WTC11 (cell line): ENCODE measurements around the gene TFPI2. TPM values are rescaled to one million over a fixed set of nuclear protein-coding genes. Genes with fewer than 3 reads are reported as not detected.

Source experiments
- ATAC-seq: fragments of 200-7000 bp; cut with Tn5 transposase; 2 replicates; pipeline ENCODE4 v1.10.0; 2021; ENCODE audit warnings: mild to moderate bottlenecking, moderate library complexity
- CTCF ChIA-PET: fragments of 300-600 bp; sonication (Branson Sonifier 250); formaldehyde crosslinking; loops from one replicate; lab custom pipeline; 2021; ENCODE audit warnings: antibody characterized with exemption; lab: Charles Lee
- POLR2A ChIA-PET: fragments of 350-600 bp; sonication (Branson Sonifier 250); formaldehyde crosslinking; loops from one replicate; lab custom pipeline; 2021; ENCODE audit warnings: antibody characterized with exemption; lab: Charles Lee
- DNase-seq: peaks from one replicate; pipeline ENCODE4 v3.0.0; 2021; ENCODE audit warnings: low spot score
- H3K27ac Mint-ChIP-seq: 2 replicates; pipeline ENCODE4 v1.8.0; 2021; ENCODE audit warnings: mixed read lengths
- H3K27me3 Mint-ChIP-seq: 2 replicates; pipeline ENCODE4 v1.8.0; 2021; ENCODE audit warnings: low read depth, mild to moderate bottlenecking, moderate library complexity, mixed read lengths
- H3K36me3 Mint-ChIP-seq: 2 replicates; pipeline ENCODE4 v1.8.0; 2021; ENCODE audit warnings: mixed read lengths
- H3K4me1 Mint-ChIP-seq: 2 replicates; pipeline ENCODE4 v1.8.0; 2022; ENCODE audit warnings: mixed read lengths
- H3K4me3 Mint-ChIP-seq: 2 replicates; pipeline ENCODE4 v1.8.0; 2021; ENCODE audit warnings: mild to moderate bottlenecking, moderate library complexity, mixed read lengths
- H3K9me3 Mint-ChIP-seq: 2 replicates; pipeline ENCODE4 v1.8.0; 2021; ENCODE audit warnings: mixed read lengths
- ATF1 ChIP-seq: sonication (generic); formaldehyde crosslinking; IDR thresholded peaks from 2 replicates; pipeline ENCODE4 v1.8.1; 2023; ENCODE audit warnings: mild to moderate bottlenecking, moderate library complexity, missing genetic modification reagents
- CREM ChIP-seq: sonication (generic); formaldehyde crosslinking; IDR thresholded peaks from 2 replicates; pipeline ENCODE4 v1.8.1; 2022; ENCODE audit warnings: mild to moderate bottlenecking, missing genetic modification reagents, moderate library complexity
- ETV6 ChIP-seq: sonication (generic); formaldehyde crosslinking; IDR thresholded peaks from 2 replicates; pipeline ENCODE4 v1.8.1; 2022; ENCODE audit warnings: mild to moderate bottlenecking, missing genetic modification reagents
- FOXJ3 ChIP-seq: sonication (generic); formaldehyde crosslinking; IDR thresholded peaks from 2 replicates; pipeline ENCODE4 v1.9.0; 2021; ENCODE audit warnings: missing genetic modification reagents, mild to moderate bottlenecking, borderline replicate concordance
- GABPB1 ChIP-seq: sonication (generic); formaldehyde crosslinking; IDR thresholded peaks from 2 replicates; pipeline ENCODE4 v1.8.1; 2023; ENCODE audit warnings: mild to moderate bottlenecking, missing genetic modification reagents
- HMGA2 ChIP-seq: fragments of 250-450 bp; sonication (Bioruptor Pico); IDR thresholded peaks from 2 replicates; pipeline ENCODE4 v1.4.0; 2021; ENCODE audit warnings: mild to moderate bottlenecking, moderate library complexity
- NR1H2 ChIP-seq: sonication (generic); formaldehyde crosslinking; IDR thresholded peaks from 2 replicates; pipeline ENCODE4 v1.9.0; 2021; ENCODE audit warnings: mild to moderate bottlenecking, moderate library complexity, missing genetic modification reagents
- OVOL2 ChIP-seq: fragments of 250-450 bp; sonication (Bioruptor Pico); IDR thresholded peaks from 2 replicates; pipeline ENCODE4 v1.9.0; 2021; ENCODE audit warnings: mild to moderate bottlenecking, borderline replicate concordance
- TEAD1 ChIP-seq: sonication (generic); formaldehyde crosslinking; IDR thresholded peaks from 2 replicates; pipeline ENCODE4 v1.8.0; 2022; ENCODE audit warnings: mild to moderate bottlenecking, missing genetic modification reagents
- ZNF263 ChIP-seq: sonication (generic); formaldehyde crosslinking; IDR thresholded peaks from 2 replicates; pipeline ENCODE4 v1.8.1; 2022; ENCODE audit warnings: low read depth, mild to moderate bottlenecking, moderate library complexity, missing genetic modification reagents
- ZNF396 ChIP-seq: fragments of 250-450 bp; sonication (Bioruptor Pico); IDR thresholded peaks from 2 replicates; pipeline ENCODE4 v1.8.0; 2021; ENCODE audit warnings: mild to moderate bottlenecking, moderate library complexity, borderline replicate concordance
- total RNA-seq: library from RNA; stranded (reverse); gene quantifications from 3 replicates; pipeline ENCODE4 v1.2.3, GENCODE V29; 2021
- TF ChIP-seq, protein P1 (sequence below): sonication (generic); formaldehyde crosslinking; IDR thresholded peaks from 2 replicates; pipeline ENCODE4 v1.8.1; 2023; ENCODE audit warnings: mild to moderate bottlenecking, missing genetic modification reagents, moderate library complexity
- TF ChIP-seq, protein P2 (sequence below): sonication (generic); formaldehyde crosslinking; conservative IDR thresholded peaks from 2 replicates; pipeline ENCODE4 v1.8.1; 2022; ENCODE audit warnings: mild to moderate bottlenecking, missing genetic modification reagents
- TF ChIP-seq, protein P3 (sequence below): sonication (generic); formaldehyde crosslinking; IDR thresholded peaks from 2 replicates; pipeline ENCODE4 v1.8.1; 2023; ENCODE audit warnings: mild to moderate bottlenecking, missing genetic modification reagents, borderline replicate concordance
- TF ChIP-seq, protein P4 (sequence below): sonication (generic); formaldehyde crosslinking; IDR thresholded peaks from 2 replicates; pipeline ENCODE4 v1.8.1; 2022; ENCODE audit warnings: mild to moderate bottlenecking, moderate library complexity, missing genetic modification reagents
- TF ChIP-seq, protein P5 (sequence below): sonication (generic); formaldehyde crosslinking; IDR thresholded peaks from 2 replicates; pipeline ENCODE4 v1.8.0; 2022; ENCODE audit warnings: mild to moderate bottlenecking, missing genetic modification reagents
- TF ChIP-seq, protein P6 (sequence below): fragments of 250-450 bp; sonication (Bioruptor Pico); IDR thresholded peaks from 2 replicates; pipeline ENCODE4 v1.9.0; 2021; ENCODE audit warnings: mild to moderate bottlenecking, borderline replicate concordance
- TF ChIP-seq, protein P7 (sequence below): sonication (generic); formaldehyde crosslinking; IDR thresholded peaks from 2 replicates; pipeline ENCODE4 v1.8.0; 2023; ENCODE audit warnings: mild to moderate bottlenecking, missing genetic modification reagents

Gene TFPI2
- total RNA-seq, 1 experiment from 2014 or later: 10.4 TPM

DNA sequence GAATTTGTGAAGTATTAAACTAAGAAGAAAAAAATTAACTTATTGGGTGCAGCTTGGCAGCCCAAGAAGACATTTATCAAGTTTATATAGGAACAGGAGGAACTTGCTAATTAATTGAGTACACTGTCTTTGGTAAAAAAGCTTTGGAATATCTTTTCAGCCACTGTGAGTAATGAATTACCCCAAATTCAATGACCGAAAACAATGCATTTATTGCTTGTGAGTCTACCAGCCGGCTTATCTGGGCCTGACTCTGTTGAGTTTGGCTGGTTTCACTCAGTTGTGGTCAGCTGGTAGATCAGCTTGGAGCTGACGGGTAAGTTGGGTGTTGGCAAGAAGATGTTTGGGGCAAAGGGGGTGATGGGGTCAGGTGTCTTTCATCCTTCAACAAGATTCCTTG is 42.6 kb upstream of the TFPI2 start:
- Mint-ChIP-seq H3K27me3 (no peaks in the 10 kb centered on the region), H3K36me3 (peaks cover 3% of the 10 kb centered on the region), H3K27ac (no peak overlapping the region), H3K4me3 (no peak overlapping the region), H3K9me3 (peaks cover 11% of the 10 kb centered on the region), H3K4me1 (no peaks in the 10 kb centered on the region)
- ChIA-PET CTCF (no interaction called here), POLR2A (no interaction called here)
- ATAC-seq: no peak
- TF ChIP-seq, protein P1, sequence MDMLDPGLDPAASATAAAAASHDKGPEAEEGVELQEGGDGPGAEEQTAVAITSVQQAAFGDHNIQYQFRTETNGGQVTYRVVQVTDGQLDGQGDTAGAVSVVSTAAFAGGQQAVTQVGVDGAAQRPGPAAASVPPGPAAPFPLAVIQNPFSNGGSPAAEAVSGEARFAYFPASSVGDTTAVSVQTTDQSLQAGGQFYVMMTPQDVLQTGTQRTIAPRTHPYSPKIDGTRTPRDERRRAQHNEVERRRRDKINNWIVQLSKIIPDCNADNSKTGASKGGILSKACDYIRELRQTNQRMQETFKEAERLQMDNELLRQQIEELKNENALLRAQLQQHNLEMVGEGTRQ (CRISPR knock-in tag): no peak
- TF ChIP-seq ZNF396 (CRISPR knock-in tag) (no peak), ETV6 (CRISPR knock-in tag) (no peak), HMGA2 (CRISPR knock-in tag) (no peak)
- TF ChIP-seq, protein P2, sequence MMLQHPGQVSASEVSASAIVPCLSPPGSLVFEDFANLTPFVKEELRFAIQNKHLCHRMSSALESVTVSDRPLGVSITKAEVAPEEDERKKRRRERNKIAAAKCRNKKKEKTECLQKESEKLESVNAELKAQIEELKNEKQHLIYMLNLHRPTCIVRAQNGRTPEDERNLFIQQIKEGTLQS (CRISPR knock-in tag): no peak
- TF ChIP-seq, protein P3, sequence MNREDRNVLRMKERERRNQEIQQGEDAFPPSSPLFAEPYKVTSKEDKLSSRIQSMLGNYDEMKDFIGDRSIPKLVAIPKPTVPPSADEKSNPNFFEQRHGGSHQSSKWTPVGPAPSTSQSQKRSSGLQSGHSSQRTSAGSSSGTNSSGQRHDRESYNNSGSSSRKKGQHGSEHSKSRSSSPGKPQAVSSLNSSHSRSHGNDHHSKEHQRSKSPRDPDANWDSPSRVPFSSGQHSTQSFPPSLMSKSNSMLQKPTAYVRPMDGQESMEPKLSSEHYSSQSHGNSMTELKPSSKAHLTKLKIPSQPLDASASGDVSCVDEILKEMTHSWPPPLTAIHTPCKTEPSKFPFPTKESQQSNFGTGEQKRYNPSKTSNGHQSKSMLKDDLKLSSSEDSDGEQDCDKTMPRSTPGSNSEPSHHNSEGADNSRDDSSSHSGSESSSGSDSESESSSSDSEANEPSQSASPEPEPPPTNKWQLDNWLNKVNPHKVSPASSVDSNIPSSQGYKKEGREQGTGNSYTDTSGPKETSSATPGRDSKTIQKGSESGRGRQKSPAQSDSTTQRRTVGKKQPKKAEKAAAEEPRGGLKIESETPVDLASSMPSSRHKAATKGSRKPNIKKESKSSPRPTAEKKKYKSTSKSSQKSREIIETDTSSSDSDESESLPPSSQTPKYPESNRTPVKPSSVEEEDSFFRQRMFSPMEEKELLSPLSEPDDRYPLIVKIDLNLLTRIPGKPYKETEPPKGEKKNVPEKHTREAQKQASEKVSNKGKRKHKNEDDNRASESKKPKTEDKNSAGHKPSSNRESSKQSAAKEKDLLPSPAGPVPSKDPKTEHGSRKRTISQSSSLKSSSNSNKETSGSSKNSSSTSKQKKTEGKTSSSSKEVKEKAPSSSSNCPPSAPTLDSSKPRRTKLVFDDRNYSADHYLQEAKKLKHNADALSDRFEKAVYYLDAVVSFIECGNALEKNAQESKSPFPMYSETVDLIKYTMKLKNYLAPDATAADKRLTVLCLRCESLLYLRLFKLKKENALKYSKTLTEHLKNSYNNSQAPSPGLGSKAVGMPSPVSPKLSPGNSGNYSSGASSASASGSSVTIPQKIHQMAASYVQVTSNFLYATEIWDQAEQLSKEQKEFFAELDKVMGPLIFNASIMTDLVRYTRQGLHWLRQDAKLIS (CRISPR knock-in tag): no peak
- DNase-seq: no peak

DNA sequence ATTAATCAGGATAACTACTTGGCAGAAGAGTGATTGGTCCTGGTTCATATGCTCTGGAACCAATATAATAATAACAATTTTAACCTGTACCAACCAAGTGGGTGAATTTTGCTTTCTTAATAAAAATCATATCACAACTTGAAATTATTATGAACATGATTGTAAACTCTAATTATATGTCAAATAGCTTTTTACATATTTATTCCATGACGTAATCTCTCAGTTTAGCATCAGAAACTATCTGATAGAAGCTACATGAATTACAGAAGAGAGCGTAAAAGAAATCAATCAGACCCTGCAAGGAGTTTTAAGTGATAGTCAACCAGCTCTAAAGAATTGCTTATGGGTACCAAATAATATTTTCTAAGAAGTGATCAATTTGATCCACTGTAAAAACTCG is 41.1 kb upstream of the TFPI2 start:
- Mint-ChIP-seq H3K36me3 (peaks cover 3% of the 10 kb centered on the region), H3K27me3 (no peaks in the 10 kb centered on the region), H3K4me3 (no peak overlapping the region), H3K9me3 (peaks cover 7% of the 10 kb centered on the region), H3K4me1 (no peaks in the 10 kb centered on the region), H3K27ac (no peak overlapping the region)
- DNase-seq (no peak), ATAC-seq (no peak)
- TF ChIP-seq, protein P4, sequence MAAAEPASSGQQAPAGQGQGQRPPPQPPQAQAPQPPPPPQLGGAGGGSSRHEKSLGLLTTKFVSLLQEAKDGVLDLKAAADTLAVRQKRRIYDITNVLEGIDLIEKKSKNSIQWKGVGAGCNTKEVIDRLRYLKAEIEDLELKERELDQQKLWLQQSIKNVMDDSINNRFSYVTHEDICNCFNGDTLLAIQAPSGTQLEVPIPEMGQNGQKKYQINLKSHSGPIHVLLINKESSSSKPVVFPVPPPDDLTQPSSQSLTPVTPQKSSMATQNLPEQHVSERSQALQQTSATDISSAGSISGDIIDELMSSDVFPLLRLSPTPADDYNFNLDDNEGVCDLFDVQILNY (CRISPR knock-in tag): no peak
- no peak for TF ChIP-seq GABPB1 (CRISPR knock-in tag)
- TF ChIP-seq, protein P5, sequence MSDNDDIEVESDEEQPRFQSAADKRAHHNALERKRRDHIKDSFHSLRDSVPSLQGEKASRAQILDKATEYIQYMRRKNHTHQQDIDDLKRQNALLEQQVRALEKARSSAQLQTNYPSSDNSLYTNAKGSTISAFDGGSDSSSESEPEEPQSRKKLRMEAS (CRISPR knock-in tag): no peak
- no peak for TF ChIP-seq ATF1 (CRISPR knock-in tag)
- no peak for TF ChIP-seq CREM (CRISPR knock-in tag)
- no peak for TF ChIP-seq HMGA2 (CRISPR knock-in tag)
- TF ChIP-seq FOXJ3: no peak
- TF ChIP-seq, protein P6, sequence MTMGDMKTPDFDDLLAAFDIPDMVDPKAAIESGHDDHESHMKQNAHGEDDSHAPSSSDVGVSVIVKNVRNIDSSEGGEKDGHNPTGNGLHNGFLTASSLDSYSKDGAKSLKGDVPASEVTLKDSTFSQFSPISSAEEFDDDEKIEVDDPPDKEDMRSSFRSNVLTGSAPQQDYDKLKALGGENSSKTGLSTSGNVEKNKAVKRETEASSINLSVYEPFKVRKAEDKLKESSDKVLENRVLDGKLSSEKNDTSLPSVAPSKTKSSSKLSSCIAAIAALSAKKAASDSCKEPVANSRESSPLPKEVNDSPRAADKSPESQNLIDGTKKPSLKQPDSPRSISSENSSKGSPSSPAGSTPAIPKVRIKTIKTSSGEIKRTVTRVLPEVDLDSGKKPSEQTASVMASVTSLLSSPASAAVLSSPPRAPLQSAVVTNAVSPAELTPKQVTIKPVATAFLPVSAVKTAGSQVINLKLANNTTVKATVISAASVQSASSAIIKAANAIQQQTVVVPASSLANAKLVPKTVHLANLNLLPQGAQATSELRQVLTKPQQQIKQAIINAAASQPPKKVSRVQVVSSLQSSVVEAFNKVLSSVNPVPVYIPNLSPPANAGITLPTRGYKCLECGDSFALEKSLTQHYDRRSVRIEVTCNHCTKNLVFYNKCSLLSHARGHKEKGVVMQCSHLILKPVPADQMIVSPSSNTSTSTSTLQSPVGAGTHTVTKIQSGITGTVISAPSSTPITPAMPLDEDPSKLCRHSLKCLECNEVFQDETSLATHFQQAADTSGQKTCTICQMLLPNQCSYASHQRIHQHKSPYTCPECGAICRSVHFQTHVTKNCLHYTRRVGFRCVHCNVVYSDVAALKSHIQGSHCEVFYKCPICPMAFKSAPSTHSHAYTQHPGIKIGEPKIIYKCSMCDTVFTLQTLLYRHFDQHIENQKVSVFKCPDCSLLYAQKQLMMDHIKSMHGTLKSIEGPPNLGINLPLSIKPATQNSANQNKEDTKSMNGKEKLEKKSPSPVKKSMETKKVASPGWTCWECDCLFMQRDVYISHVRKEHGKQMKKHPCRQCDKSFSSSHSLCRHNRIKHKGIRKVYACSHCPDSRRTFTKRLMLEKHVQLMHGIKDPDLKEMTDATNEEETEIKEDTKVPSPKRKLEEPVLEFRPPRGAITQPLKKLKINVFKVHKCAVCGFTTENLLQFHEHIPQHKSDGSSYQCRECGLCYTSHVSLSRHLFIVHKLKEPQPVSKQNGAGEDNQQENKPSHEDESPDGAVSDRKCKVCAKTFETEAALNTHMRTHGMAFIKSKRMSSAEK: no peak
- TF ChIP-seq ZNF263: no peak
- TF ChIP-seq, protein P7, sequence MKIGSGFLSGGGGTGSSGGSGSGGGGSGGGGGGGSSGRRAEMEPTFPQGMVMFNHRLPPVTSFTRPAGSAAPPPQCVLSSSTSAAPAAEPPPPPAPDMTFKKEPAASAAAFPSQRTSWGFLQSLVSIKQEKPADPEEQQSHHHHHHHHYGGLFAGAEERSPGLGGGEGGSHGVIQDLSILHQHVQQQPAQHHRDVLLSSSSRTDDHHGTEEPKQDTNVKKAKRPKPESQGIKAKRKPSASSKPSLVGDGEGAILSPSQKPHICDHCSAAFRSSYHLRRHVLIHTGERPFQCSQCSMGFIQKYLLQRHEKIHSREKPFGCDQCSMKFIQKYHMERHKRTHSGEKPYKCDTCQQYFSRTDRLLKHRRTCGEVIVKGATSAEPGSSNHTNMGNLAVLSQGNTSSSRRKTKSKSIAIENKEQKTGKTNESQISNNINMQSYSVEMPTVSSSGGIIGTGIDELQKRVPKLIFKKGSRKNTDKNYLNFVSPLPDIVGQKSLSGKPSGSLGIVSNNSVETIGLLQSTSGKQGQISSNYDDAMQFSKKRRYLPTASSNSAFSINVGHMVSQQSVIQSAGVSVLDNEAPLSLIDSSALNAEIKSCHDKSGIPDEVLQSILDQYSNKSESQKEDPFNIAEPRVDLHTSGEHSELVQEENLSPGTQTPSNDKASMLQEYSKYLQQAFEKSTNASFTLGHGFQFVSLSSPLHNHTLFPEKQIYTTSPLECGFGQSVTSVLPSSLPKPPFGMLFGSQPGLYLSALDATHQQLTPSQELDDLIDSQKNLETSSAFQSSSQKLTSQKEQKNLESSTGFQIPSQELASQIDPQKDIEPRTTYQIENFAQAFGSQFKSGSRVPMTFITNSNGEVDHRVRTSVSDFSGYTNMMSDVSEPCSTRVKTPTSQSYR (CRISPR knock-in tag): no peak
- TF ChIP-seq NR1H2 (CRISPR knock-in tag): no peak
- TF ChIP-seq TEAD1 (CRISPR knock-in tag): no peak
- no peak for TF ChIP-seq OVOL2
- CTCF ChIA-PET: interaction anchor here (2.0 kb wide), 1 partner anchor 30 kb away, joined by 9 read pairs; no protein-coding TSS in a partner anchor
- POLR2A ChIA-PET: no interaction called here
